Measurements from ENCODE around the gene ECPAS.
"Not testable (repeated sequence)": the region's sequence is repeated elsewhere in the genome, so short reads cannot be mapped to it uniquely, and the experiment has no call there.

DNA sequence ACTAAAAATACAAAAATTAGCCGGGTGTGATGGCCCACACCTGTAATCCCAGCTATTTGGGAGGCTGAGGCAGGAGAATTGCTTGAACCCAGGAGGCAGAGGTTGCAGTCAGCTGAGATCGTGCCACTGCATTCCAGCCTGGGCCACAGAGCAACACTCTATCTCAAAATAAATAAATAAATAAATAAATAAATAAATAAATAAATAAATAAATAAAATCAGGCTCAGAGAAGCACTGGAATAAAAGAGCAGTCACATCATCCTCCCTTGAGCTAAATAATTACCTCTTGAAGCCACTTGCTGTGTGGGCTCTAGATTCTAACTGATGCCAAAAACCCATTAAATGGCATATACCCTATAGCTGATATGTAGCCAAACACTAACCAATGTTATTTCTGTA lies 13.0 kb upstream of the ECPAS start:
- TF ChIP-seq, protein P1, sequence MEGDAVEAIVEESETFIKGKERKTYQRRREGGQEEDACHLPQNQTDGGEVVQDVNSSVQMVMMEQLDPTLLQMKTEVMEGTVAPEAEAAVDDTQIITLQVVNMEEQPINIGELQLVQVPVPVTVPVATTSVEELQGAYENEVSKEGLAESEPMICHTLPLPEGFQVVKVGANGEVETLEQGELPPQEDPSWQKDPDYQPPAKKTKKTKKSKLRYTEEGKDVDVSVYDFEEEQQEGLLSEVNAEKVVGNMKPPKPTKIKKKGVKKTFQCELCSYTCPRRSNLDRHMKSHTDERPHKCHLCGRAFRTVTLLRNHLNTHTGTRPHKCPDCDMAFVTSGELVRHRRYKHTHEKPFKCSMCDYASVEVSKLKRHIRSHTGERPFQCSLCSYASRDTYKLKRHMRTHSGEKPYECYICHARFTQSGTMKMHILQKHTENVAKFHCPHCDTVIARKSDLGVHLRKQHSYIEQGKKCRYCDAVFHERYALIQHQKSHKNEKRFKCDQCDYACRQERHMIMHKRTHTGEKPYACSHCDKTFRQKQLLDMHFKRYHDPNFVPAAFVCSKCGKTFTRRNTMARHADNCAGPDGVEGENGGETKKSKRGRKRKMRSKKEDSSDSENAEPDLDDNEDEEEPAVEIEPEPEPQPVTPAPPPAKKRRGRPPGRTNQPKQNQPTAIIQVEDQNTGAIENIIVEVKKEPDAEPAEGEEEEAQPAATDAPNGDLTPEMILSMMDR (IDR thresholded peaks at IDR 0.05): not testable (repeated sequence)
- TF ChIP-seq POLR2A (IDR thresholded peaks at IDR 0.05): not testable (repeated sequence)
